NCI-H1436 (cell line): ENCODE data around the gene TRIM27.
A peak's percentile ranks its signal among the peaks of the same experiment; 100 is the strongest.
"Not testable (repeated sequence)": the region's sequence is repeated elsewhere in the genome, so short reads cannot be mapped to it uniquely, and the experiment has no call there.

Experiments used
- DNase-seq: peaks from one replicate; lab custom pipeline; 2025; lab: John Stamatoyannopoulos, UW

The TRIM27 gene

GRCh38 chr6:28864326-28864923 is 59.4 kb downstream of the TRIM27 start:
- no peak for DNase-seq

GRCh38 chr6:28863604-28864325 is 60.0 kb downstream of the TRIM27 start:
- DNase-seq, result peak; percentile 46

- DNase-seq, result no peak
Observed at GRCh38 chr6:28862077-28862476, 61.7 kb downstream of the TRIM27 start.

GRCh38 chr6:28861339-28861738 is 62.4 kb downstream of the TRIM27 start:
- DNase-seq, result no peak

GRCh38 chr6:28860581-28860980 is 63.2 kb downstream of the TRIM27 start:
- DNase-seq, result no peak

GRCh38 chr6:28858963-28859362 is 64.8 kb downstream of the TRIM27 start:
- DNase-seq, result no peak

- no peak for DNase-seq
Observed at GRCh38 chr6:28856620-28857005, 67.2 kb downstream of the TRIM27 start.

- DNase-seq, result not testable (repeated sequence)
Observed at GRCh38 chr6:28854405-28854804, 69.4 kb downstream of the TRIM27 start.
